Measurements from ENCODE around the gene SHBG.
"Not testable (repeated sequence)": the region's sequence is repeated elsewhere in the genome, so short reads cannot be mapped to it uniquely, and the experiment has no call there.

SHBG gene

GRCh38 chr17:7618608-7619007 lies 11.3 kb upstream of the SHBG start:
- no peak for DNase-seq (ENCODE audit: low read depth)
- no peak overlapping the region for H3K4me3 ChIP-seq (ENCODE audit: low read depth, low read length)
- no peak for TF ChIP-seq CTCF (IDR thresholded peaks at IDR 0.05; ENCODE audit: low read depth, low read length)
- no peak for TF ChIP-seq MAX (IDR thresholded peaks at IDR 0.05; ENCODE audit: low read depth, low read length)
- TF ChIP-seq MYC (IDR thresholded peaks at IDR 0.05; ENCODE audit: low read depth, low read length): no peak

- TF ChIP-seq CTCF (IDR thresholded peaks at IDR 0.05; ENCODE audit: low read depth, low read length) (no peak), MAX (IDR thresholded peaks at IDR 0.05; ENCODE audit: low read depth, low read length) (no peak), POLR2A (IDR thresholded peaks at IDR 0.05; ENCODE audit: extremely low read depth, insufficient read length) (no peak), MYC (IDR thresholded peaks at IDR 0.05; ENCODE audit: low read depth, low read length) (no peak)
- no peak overlapping the region for H3K4me3 ChIP-seq (ENCODE audit: low read depth, low read length)
- DNase-seq (ENCODE audit: low read depth): no peak
Observed at GRCh38 chr17:7620835-7621234, 9.1 kb upstream of the SHBG start.

- H3K4me3 ChIP-seq (ENCODE audit: low read depth, low read length): no peak overlapping the region
- no peak for TF ChIP-seq MYC (IDR thresholded peaks at IDR 0.05; ENCODE audit: low read depth, low read length)
- TF ChIP-seq MAX (IDR thresholded peaks at IDR 0.05; ENCODE audit: low read depth, low read length): no peak
- no peak for TF ChIP-seq CTCF (IDR thresholded peaks at IDR 0.05; ENCODE audit: low read depth, low read length)
- TF ChIP-seq POLR2A (IDR thresholded peaks at IDR 0.05; ENCODE audit: extremely low read depth, insufficient read length): no peak
- DNase-seq (ENCODE audit: low read depth): no peak
Observed at GRCh38 chr17:7623661-7624060, 6.3 kb upstream of the SHBG start.

- not testable (repeated sequence) for DNase-seq (ENCODE audit: low read depth)
Observed at GRCh38 chr17:7625749-7626148, 4.2 kb upstream of the SHBG start.

GRCh38 chr17:7626307-7626706 lies 3.6 kb upstream of the SHBG start:
- no peak for DNase-seq (ENCODE audit: low read depth)
- no peak overlapping the region for H3K4me3 ChIP-seq (ENCODE audit: low read depth, low read length)
- TF ChIP-seq MYC (IDR thresholded peaks at IDR 0.05; ENCODE audit: low read depth, low read length): no peak
- TF ChIP-seq CTCF (IDR thresholded peaks at IDR 0.05; ENCODE audit: low read depth, low read length): no peak
- no peak for TF ChIP-seq MAX (IDR thresholded peaks at IDR 0.05; ENCODE audit: low read depth, low read length)
- TF ChIP-seq POLR2A (IDR thresholded peaks at IDR 0.05; ENCODE audit: extremely low read depth, insufficient read length): no peak

More at GRCh38 chr17:7625749-7626148, 4.2 kb upstream of the SHBG start:
- H3K4me3 ChIP-seq (ENCODE audit: low read depth, low read length): not testable (repeated sequence)

GRCh38 chr17:7626956-7627249 lies 3.0 kb upstream of the SHBG start:
- no peak for DNase-seq (ENCODE audit: low read depth)
- no peak for TF ChIP-seq MAX (IDR thresholded peaks at IDR 0.05; ENCODE audit: low read depth, low read length)
- no peak for TF ChIP-seq MYC (IDR thresholded peaks at IDR 0.05; ENCODE audit: low read depth, low read length)
- TF ChIP-seq CTCF (IDR thresholded peaks at IDR 0.05; ENCODE audit: low read depth, low read length): no peak
- no peak for TF ChIP-seq POLR2A (IDR thresholded peaks at IDR 0.05; ENCODE audit: extremely low read depth, insufficient read length)
- H3K4me3 ChIP-seq (ENCODE audit: low read depth, low read length): peak overlapping the region; percentile 50
